H1 (cell line): Measurements from ENCODE around the gene DNAJB7. TPM values are rescaled to one million over a fixed set of nuclear protein-coding genes. Genes with fewer than 3 reads are reported as not detected.

Experiments used
- CBX8 ChIP-seq: fragments of 300-800, 300-1000 bp; sonication (generic); IDR thresholded peaks from 2 replicates; pipeline ENCODE4 v1.7.1; 2016; ENCODE audit warnings: low read depth, low read length, borderline replicate concordance
- CHD1 ChIP-seq: IDR thresholded peaks from 2 replicates; pipeline ENCODE4 v1.6.1; 2012; ENCODE audit warnings: low read depth, low read length, improper control_type of control experiment
- EZH2 ChIP-seq: fragments of 200-600 bp; sonication (generic); IDR thresholded peaks from 2 replicates; pipeline ENCODE4 v1.7.1; 2012; ENCODE audit warnings: low read depth, mild to moderate bottlenecking, moderate library complexity, low read length, inconsistent platforms; ENCODE audit not compliant: severe bottlenecking
- HDAC6 ChIP-seq: IDR thresholded peaks from one replicate; pipeline ENCODE4 v1.7.1; 2012; ENCODE audit warnings: low read depth, mild to moderate bottlenecking, inconsistent platforms, low read length, moderate library complexity
- KDM1A ChIP-seq: fragments of 200-600, 300-600 bp; sonication (generic); IDR thresholded peaks from 2 replicates; pipeline ENCODE4 v1.7.1; 2016; ENCODE audit warnings: mild to moderate bottlenecking, low read length, borderline replicate concordance
- NANOG ChIP-seq: IDR thresholded peaks from 2 replicates; pipeline ENCODE4 v1.6.1; 2011; ENCODE audit warnings: low read length, low read depth, mild to moderate bottlenecking, inconsistent platforms; ENCODE audit not compliant: insufficient read depth, poor library complexity, severe bottlenecking
- POLR2A ChIP-seq, 2 experiments: IDR thresholded peaks; 1 replicate in 1 of 2; 2 replicates in 1 of 2; pipeline ENCODE4 v1.6.1; 2011; ENCODE audit warnings: low read depth in 2 of 2, low read length in 2 of 2, mild to moderate bottlenecking in 2 of 2; ENCODE audit errors: control extremely low read depth in 1 of 2
- POLR2AphosphoS5 ChIP-seq: IDR thresholded peaks from 2 replicates; pipeline ENCODE4 v1.6.1; 2011; ENCODE audit warnings: low read depth, low read length
- RBBP5 ChIP-seq: IDR thresholded peaks from 2 replicates; pipeline ENCODE4 v1.7.1; 2012; ENCODE audit warnings: low read depth, mild to moderate bottlenecking, inconsistent platforms, low read length, moderate library complexity, borderline replicate concordance
- RXRA ChIP-seq: IDR thresholded peaks from 2 replicates; pipeline ENCODE4 v1.6.1; 2011; ENCODE audit warnings: low read depth, mild to moderate bottlenecking, low read length, moderate library complexity; ENCODE audit not compliant: insufficient read depth
- SIRT6 ChIP-seq: IDR thresholded peaks from one replicate; pipeline ENCODE4 v1.7.1; 2012; ENCODE audit warnings: low read length, inconsistent platforms
- SIX5 ChIP-seq: IDR thresholded peaks from 2 replicates; pipeline ENCODE4 v1.6.1; 2011; ENCODE audit warnings: mild to moderate bottlenecking, low read depth, low read length
- SP2 ChIP-seq: IDR thresholded peaks from 2 replicates; pipeline ENCODE4 v1.6.1; 2012; ENCODE audit warnings: mild to moderate bottlenecking, low read length, inconsistent platforms
- SRF ChIP-seq: IDR thresholded peaks from 2 replicates; pipeline ENCODE4 v1.6.1; 2011; ENCODE audit warnings: mild to moderate bottlenecking, low read depth, low read length, moderate library complexity
- TCF12 ChIP-seq: IDR thresholded peaks from 2 replicates; pipeline ENCODE4 v1.6.1; 2011; ENCODE audit warnings: low read depth, mild to moderate bottlenecking, low read length
- TEAD4 ChIP-seq: IDR thresholded peaks from 2 replicates; pipeline ENCODE4 v1.6.1; 2012; ENCODE audit warnings: low read depth, low read length, inconsistent platforms, mixed read lengths
- YY1 ChIP-seq: IDR thresholded peaks from 2 replicates; pipeline ENCODE4 v1.6.1; 2011; ENCODE audit warnings: low read depth, mild to moderate bottlenecking, low read length
- polyA plus RNA-seq, 7 experiments: library from polyadenylated mRNA; depleted of rRNA in 3 of 7; stranded (reverse) in 5 of 7; unstranded in 2 of 7; fragments of >200 nt in 5 of 7; fragments of 200-250 nt in 2 of 7; gene quantifications; 1 replicate in 5 of 7; 2 replicates in 1 of 7; 4 replicates in 1 of 7; pipeline versions ENCODE4 v1.2.1 to v1.2.3, GENCODE V29; 2011 to 2013; ENCODE audit warnings: missing spikeins in 2 of 7, mixed read lengths in 2 of 7
- total RNA-seq: library from RNA; stranded (reverse); fragmentation: NEBNext Ultra II Directional; extraction: Animal tissue kit (Norgen Biotek cat#: 25700); gene quantifications from 2 replicates; pipeline ENCODE4 v1.2.1, GENCODE V29; 2021
- TF ChIP-seq, protein P1 (sequence below), 3 experiments: IDR thresholded peaks; 1 replicate in 2 of 3; 2 replicates in 1 of 3; pipeline versions ENCODE4 v1.5.1 to v1.6.1; 2011; ENCODE audit warnings: low read length in 3 of 3, mild to moderate bottlenecking in 3 of 3, inconsistent platforms in 2 of 3, low read depth in 1 of 3, moderate library complexity in 1 of 3; ENCODE audit not compliant: insufficient read depth in 1 of 3; ENCODE audit errors: control extremely low read depth in 1 of 3
- TF ChIP-seq, protein P2 (sequence below): IDR thresholded peaks from 2 replicates; pipeline ENCODE4 v1.6.1; 2011; ENCODE audit warnings: low read depth, mild to moderate bottlenecking, low read length; ENCODE audit not compliant: insufficient read depth
- TF ChIP-seq, protein P3 (sequence below): IDR thresholded peaks from 2 replicates; pipeline ENCODE4 v1.6.1; 2011; ENCODE audit warnings: low read length, improper control_type of control experiment

DNAJB7 gene
- total and polyA plus RNA-seq, 2 of the 8 experiments (the other 6 are each of a cell fraction or from before 2014, with no cell fraction given), result not detected

DNA sequence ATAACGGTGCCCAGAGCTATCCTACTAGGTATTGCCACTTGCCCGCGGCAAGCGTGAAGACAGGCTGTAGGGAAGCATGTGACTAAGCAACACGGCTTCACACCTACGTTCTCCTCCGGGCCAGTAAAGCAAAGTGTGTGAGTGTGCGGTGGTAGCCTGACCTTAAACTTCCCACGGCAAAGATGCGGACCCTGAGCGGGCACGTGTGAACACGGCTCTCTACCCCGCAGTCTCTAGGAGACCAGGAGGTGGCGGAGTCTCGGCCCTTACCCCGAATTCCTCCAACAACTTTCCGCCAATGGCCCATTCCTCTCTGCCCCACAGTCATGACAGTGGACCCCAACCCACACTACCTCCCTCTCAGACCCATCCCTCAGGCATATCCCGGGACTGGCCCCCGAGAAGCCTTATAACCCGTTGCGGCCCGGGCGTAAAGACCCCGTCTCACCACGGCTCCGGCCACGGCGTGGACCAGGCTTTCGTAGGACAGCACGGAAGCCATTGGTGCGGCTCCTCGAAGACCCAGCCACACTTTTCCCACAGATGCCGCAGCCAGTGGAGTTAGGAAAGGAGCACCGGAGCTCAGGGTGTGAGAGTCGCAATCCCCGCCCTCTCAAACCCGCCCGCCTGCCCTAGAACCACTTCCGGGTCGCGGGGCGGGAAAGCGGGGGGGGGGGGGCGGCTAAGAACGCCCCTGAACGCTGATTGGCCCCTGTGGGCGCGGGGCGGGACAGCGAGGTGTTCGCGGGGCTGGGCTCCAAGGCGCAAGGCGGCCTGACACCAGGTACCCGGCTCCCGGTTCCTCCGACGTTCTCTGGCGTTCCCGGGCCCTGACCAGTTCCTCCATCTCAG is 42.9 kb downstream of the DNAJB7 start, which contains the start of gene SLC25A17 (continued):
- TF ChIP-seq CBX8 (no peak), HDAC6 (no peak), SIRT6 (no peak), SP2 (no peak), SRF (no peak), POLR2A (IDR thresholded peaks at IDR 0.05; ENCODE audit: control extremely low read depth in 1 of 2, low read depth in 2 of 2, low read length in 2 of 2) (peak in 1 of 2 experiments; percentile 64; a peak in 1 of 3 replicates), RBBP5 (peak; percentile 84; the same call in 1 of the 2 replicates), RXRA (no peak), EZH2 (no peak), POLR2AphosphoS5 (peak; percentile 56), NANOG (no peak), CHD1 (no peak), KDM1A (no peak), TEAD4 (no peak; the same call in 1 of the 2 replicates), YY1 (0 out of 2 replicates have a peak, but pooled peaks have one; percentile 33), SIX5 (no peak), TCF12 (no peak)
- TF ChIP-seq, protein P1, sequence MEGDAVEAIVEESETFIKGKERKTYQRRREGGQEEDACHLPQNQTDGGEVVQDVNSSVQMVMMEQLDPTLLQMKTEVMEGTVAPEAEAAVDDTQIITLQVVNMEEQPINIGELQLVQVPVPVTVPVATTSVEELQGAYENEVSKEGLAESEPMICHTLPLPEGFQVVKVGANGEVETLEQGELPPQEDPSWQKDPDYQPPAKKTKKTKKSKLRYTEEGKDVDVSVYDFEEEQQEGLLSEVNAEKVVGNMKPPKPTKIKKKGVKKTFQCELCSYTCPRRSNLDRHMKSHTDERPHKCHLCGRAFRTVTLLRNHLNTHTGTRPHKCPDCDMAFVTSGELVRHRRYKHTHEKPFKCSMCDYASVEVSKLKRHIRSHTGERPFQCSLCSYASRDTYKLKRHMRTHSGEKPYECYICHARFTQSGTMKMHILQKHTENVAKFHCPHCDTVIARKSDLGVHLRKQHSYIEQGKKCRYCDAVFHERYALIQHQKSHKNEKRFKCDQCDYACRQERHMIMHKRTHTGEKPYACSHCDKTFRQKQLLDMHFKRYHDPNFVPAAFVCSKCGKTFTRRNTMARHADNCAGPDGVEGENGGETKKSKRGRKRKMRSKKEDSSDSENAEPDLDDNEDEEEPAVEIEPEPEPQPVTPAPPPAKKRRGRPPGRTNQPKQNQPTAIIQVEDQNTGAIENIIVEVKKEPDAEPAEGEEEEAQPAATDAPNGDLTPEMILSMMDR (IDR thresholded peaks at IDR 0.05; ENCODE audit: control extremely low read depth in 1 of 3, insufficient read depth in 1 of 3, low read depth in 1 of 3, low read length in 3 of 3), result peak in 2 of 3 experiments; percentile 32 to 34; a peak in 2 of 4 replicates
- TF ChIP-seq, protein P2, sequence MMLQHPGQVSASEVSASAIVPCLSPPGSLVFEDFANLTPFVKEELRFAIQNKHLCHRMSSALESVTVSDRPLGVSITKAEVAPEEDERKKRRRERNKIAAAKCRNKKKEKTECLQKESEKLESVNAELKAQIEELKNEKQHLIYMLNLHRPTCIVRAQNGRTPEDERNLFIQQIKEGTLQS, result no peak
- TF ChIP-seq, protein P3, sequence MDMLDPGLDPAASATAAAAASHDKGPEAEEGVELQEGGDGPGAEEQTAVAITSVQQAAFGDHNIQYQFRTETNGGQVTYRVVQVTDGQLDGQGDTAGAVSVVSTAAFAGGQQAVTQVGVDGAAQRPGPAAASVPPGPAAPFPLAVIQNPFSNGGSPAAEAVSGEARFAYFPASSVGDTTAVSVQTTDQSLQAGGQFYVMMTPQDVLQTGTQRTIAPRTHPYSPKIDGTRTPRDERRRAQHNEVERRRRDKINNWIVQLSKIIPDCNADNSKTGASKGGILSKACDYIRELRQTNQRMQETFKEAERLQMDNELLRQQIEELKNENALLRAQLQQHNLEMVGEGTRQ, result no peak
